Activated CD4-positive, alpha-beta T cell treated with anti-CD3 and anti-CD28 coated beads, Interleukin-2, Interleukin-6, amounts not matched to agents 100 ng/mL and 50 ng/mL, durations not matched to agents 16 hours and 8 hours (primary cell): ENCODE results near the gene SOCS1.

ENCODE experiments used
- DNase-seq: peaks from one replicate; pipeline ENCODE4 v3.0.0-alpha.2; 2020

Gene SOCS1

DNA sequence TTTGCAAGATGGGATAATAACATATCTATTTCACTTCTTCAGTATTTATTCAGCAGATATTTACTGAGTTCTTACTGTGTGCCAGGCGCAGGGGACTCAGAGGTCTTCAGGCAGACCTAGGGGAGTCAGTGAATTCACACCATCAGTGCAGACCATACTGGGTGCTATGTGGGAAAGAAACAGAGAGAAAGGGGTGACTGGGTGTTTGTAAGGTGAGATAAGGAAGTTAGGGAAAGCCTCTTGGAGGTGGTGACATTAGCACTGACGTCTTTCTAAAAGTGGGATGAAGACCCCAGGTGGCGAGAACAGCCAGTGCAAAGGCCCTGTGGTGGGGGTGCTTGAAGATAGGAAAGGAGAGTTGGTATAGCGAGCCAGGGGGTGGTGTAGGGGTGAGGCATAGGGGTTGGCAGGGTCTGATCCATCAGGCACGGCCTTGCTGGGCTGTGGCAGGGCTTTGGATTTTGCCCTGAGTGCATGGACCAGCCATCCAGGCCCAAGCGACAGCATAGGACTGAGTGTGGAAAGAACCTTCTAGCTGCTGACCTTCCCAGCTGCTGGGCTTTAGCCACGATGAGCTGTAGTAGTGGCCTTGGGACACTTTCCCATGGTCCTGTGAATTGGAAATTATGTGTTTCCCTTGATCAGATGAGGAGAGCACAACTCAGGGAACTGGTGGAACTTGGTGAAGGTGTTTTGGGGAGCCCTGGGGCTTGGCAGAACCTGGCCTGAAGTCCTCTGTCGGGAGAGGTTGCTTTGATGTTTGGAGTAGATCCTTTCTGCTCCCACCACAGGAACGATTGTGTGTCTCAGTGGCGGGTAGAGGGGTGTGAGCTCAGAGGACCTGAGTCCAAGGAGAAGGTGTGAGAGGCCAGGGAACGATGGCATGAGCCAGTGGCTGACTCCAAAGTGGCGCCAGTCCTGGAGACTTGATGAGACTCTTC, 3.9 kb upstream of the SOCS1 start:
- no peak for DNase-seq

DNA sequence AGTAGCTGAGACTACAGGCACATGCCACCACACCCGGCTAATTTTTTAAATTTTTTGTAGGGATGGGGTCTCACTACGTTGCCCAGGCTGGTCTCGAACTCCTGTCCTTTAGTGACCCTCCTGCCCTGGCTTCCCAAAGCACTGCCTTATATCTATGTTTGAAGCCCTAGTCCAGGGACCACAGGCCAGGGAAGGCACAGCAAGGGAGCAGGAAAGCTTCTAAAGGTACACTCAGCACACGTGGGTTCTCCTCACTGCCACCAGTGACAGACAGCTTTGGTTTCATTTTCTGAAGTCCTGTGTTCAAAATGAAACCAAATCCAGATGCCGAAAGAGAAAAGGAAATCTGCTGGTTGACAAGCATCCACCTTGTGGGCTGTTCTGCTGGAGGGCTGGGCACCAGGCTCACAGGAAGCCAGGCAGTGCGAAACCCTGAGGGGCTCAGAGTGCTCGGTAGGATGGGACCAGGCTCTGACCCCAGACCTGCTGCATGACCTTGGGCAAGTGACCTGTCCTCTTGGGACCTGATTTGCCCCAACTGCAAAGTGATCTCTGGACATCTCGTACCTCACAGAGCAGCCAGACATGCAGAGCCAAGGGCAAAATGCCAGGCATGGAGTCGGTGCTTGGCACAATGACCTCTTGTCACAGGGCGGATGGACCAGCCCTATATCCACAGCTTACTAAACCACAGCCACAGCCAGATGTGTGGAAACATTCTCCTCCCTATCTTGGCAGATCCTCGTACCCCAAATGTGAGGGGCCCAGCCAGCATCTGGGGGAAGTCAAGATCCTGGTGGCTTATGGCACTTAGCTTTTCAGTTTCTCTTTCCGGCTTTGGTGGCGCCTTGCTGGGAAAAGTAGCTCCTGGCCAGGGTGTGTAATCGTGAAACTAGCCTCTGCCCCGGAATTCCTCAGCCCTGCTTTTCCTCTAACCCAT, 2.8 kb upstream of the SOCS1 start:
- DNase-seq, result peak; percentile 82

DNA sequence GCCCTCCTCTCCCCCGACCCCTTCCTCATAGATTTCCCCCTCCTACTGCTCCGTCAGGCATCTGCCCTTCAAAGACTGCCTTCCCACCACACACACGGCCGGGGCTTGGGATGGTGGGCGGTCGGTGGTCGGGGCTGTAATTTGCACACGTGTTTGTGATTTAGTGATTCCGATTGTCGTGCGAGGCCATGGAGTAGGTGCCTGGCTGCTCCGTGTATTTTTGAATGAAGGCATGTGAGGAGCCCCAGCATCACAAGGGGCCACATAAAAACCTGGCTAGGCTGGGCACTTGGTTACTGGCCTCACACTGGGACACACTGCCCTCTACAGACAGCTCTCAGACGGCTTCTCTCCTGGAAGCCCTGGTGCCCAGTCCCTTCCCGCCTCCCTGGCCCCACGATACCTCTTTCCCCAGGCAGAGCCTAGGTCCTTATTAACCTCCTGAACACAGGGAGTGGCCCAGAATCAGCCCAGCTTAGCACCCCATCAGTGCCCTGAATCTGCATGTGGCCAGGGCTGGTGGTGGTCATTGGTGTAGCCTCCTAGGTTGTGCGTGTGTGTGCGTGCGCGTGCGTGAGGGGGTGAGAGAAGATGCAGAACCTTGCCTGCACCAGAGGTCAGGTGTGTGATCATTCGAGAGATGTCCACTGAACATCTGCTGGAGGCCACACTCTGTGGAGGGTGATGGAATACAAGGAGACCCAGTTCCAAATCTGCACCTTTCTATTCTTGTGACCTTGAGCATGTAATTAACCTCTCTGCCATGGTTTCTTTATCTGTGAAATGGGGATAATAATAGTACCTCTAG, 1.3 kb upstream of the SOCS1 start:
- DNase-seq, result peak; percentile 81

DNA sequence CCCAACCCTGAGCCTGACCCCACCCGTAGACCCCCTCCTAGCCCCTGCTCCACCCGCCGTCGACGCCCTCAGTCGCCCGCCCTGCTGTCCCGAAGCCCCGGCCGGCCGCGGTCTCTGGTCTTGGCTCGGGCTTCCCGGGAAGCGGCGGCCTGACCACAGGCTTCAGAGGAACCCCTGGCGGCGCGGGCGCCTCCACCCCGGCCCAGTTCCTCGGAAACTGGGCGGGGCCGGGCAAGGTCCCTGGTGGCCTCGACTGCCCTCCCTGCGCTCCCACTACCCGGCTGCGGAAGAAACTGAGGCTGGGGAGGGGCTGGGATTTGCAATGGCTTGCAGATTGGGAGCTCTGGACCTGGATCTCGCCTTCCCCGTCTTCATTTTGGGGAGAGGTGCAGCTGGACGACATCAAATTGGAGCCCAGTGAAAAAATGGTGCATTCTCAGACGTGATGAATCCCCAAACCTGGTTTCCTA, 692 bp upstream of the SOCS1 start:
- DNase-seq, result peak; percentile 53

DNA sequence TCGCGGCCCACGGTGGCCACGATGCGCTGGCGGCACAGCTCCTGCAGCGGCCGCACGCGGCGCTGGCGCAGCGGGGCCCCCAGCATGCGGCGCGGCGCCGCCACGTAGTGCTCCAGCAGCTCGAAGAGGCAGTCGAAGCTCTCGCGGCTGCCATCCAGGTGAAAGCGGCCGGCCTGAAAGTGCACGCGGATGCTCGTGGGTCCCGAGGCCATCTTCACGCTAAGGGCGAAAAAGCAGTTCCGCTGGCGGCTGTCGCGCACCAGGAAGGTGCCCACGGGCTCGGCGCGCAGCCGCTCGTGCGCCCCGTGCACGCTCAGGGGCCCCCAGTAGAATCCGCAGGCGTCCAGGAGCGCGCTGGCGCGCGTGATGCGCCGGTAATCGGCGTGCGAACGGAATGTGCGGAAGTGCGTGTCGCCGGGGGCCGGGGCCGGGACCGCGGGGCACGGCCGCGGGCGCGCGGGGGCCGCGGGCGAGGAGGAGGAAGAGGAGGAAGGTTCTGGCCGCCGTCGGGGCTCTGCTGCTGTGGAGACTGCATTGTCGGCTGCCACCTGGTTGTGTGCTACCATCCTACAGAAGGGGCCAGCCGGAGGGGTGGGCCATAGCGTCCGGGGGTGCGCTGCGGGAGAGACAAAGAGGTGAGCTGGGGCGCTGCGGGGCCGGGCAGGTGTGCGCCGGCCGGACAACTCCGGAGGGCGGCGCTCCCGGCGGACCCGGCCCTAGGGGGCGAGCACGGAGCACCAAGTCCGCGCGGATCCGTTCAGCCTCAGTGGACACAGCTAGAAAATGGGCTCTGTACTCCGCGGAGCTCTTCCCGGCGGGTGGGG, 879 bp downstream of the SOCS1 start:
- peak; percentile 67 for DNase-seq

DNA sequence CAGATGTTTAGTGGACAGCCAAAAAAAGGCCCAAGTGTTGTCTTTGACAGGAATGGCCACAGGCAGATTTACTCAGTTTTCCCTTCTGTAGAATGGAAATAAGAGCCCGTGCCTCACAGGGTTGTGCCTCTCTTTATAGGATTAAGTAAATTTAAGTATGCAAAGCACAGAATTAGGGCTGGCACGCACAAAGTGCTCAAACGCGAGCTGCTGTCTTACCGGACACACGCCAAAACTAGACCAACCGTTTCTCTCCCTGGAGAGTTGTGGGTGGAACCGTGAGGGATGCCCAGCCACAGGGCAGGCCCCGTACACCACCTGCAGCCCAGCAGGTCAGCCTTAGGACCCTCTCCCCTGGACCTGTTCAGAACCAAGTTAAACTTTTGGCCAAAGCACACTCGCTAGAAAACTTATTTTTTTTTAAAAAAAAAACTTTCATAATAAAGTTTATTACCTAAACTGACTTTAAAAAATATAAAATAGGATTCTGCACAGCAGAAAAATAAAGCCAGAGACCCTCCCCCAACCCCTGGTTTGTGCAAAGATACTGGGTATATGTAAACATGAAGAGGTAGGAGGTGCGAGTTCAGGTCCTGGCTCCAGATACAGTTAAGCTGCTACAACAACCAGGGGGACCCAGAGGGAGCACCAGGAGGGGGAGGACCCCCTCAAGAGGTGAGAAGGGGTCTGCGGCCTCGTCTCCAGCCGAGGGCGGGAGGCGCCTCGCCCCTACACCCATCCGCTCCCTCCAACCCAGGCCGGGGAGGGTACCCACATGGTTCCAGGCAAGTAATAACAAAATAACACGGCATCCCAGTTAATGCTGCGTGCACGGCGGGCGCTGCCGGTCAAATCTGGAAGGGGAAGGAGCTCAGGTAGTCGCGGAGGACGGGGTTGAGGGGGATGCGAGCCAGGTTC, 1.8 kb downstream of the SOCS1 start:
- peak; percentile 41 for DNase-seq

DNA sequence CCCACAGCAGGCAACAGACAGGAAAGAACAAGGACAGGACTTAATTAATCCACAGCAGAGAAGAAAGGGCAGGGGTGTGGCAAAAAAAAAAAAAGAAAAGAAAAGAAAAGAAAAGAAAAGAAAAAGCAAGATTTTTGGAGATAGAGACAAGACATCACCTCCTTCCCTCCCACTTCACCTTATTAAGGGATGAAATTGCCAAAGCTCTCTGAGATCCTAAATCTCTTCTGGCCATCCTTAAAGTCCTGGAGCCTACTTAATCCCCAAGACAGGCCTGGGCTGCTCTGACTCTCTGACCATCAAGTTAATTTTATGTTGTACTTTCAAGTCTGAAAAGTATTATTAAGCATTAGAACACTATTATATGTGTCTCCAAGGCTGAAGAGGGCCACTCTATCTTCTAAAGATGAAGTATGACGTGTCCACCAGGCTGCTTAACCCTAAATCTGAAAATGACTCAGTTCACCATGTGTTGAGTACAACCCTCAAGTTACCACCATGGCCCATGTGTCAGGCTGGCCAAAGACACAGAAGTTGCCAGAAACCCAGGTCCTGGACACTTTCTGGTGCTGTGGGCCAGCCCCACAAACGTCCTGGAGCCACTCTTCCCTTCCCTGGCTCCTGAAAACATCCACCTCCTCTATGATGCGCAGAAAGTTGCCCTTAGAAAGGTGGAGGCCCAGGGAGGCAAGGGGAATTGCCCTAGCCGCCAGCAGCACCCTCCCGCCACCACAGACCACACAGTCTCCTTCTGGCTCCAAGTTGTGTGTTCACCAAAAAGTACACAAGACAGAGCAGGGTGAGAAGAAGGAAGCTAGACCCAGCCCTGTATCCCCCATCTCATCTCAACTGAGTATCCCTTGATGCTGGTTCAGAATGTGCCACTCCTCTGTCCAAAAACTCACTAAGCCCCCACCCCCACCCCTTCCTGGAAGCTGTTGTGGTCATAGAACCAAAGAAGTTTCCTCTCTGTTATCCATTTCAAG, 2.7 kb downstream of the SOCS1 start:
- DNase-seq, result peak; percentile 83

DNA sequence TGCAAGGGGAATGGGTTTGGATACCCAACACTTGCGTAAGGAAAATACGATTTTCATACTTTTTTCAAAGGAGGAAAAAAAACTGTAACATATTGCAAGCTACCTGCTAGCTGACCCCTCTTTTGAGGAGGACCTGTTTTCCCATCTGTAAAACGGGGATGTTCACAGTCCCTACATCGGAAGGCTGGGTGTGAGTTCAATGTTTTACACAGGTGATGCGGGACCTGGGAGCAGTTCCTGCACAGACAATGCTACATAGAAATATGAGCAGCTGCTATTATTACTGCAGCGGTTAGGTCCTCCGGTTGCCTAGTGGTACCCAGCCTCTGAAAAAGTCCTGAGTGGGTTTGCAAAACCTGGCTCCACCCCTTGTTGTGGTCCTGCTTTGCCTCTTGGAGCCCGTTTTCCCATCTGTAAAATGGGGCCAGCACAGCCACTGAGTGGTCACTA, 3.5 kb downstream of the SOCS1 start:
- DNase-seq, result peak; percentile 42

DNA sequence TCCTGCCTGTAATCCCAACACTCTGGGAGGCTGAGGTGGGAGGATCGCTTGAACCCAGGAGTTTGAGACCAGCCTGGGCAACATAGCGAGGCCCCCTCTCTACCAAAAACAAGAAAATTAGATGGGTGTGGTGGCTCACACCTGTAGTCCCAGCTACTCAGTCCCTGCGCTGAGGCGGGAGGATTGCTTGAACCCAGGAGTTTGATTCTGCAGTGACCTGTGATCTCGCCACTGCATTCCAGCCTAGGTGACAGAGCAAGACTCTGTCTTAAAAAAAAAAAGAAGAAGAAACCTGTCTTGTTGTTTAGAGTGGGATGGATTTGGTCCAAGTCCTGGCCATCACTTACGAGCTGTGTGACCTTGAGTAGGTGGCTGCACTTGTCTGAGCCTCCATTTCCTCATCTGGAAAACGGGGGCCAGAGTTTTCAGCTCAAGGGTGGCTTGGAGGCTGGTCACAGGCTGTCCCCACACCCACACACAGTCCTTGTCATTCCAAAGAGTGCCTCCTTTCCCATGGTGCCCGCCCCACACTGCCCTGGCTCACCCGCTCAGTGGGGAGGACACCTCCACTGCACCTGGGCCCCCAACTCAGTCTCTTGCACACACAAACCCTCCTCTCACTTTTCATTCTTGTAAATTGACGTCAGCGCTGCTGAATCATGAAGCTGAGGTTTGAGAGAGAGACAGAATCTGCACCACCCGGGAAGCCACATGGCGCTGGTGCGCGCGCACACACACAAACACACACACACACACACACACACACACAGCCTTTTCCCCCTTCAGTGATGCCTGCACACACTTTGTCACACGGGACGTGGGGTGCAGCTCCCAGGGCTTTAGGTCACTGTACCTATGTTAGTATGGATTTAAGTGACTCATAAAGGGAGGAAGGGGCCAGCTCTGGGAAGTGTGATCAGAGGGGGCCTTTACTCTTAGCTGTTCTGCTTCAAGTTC, 4.2 kb downstream of the SOCS1 start:
- peak; percentile 92 for DNase-seq

DNA sequence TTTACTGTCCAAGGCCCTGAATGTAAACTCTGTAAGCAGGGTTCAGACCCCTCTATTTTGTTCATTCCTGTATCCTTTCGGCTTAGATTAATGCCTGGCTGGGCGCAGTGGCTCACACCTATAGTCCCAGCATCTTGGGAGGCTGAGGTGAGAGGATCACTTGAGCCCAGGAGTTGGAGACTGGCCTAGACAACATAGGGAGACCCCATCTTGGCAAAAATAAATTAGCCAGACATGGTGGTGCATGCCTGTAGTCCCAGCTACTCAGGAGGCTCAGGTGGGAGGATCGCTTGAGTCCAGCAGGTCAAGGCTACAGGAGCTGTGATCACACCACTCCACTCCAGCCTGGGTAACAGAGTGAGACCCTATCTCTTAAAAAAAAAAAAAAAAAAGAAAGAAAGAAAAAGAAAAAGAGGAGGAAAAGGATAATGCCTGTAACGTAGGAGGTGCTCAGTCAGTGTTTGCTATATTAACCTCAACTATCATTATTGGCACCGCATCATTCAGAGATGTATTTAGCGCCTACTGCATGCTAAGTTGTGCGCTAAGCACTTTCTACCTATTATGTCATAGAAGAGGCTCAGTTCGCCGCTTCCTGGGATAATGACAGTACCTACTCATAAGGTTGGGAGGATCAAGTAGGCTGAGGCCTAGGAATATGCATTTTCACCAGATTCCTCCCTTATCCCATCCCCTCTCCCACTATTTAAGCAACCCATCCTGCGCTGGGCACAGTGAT, 5.0 kb downstream of the SOCS1 start:
- DNase-seq, result peak; percentile 39

DNA sequence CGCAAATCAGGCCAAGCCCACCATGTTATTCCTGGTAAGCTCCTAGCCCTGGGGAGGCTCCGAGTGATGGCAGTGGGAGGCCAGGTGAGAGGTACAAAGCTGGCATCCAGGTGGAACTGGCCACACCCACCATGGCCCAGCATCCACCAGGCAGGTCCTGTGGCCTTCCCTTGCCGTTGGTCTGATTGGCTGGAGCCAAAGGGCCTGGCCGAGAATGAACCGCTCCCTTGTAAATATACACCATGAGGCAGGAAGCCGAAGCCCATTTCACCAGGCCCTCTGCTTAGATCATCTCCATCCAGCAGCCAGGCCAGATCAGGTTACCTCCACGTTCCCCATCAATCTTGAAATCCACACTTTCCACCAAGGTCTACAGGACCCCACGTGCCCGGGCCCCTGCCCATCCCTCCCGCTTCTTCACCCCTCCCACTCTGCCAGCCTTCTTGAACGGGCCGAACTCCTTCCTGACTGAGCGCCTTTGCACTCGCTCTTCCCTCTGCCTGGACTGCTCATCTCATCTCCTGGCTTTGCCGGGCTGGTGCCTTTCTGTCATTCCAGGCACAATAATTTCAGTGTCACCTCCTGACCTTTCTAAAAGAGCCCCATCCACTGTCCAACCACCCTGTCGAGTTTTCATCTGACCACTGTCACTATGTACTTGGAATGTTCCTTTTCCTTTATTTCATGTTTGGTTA, 5.8 kb downstream of the SOCS1 start:
- DNase-seq, result peak; percentile 32

DNA sequence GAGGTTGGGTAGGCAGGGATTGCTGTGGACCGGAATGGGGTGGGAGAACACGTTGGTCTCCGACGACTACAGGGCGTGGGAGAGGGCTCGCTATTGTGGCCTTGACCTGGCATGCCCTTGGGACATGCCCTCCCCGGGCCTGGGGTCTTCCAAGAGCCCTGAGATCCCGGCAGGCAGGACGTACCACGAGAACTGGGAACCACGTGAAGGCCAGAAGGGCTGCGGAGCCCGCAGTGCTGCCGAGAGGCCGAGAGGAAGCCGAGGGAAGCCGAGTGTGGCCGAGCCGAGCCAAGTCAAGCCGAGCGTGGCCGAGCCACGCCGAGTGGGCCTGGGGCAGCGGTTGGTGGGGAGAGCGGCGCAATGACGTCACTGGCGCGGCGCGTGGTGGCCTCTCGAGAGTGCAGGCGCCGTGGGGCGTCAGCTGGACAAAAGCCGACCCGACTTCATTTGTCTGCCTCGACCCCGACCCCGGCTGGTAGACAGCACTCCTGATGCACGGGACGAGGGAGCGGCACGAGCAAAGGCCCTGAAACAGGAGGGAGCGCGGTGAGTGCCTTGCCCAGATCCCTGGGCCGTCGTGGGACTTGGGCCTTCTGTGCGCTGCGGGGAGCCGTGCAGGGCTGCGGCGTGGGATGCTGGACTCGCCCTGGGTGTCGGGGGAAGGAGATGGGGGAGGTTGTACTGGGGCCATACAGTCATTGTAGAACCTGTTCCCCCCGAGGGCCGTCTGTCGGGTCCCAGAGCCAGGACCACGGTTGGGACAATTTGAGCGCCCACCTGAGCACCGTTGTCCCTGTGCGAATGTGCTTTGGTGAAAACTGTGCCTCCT, 6.6 kb downstream of the SOCS1 start:
- peak; percentile 15 for DNase-seq

DNA sequence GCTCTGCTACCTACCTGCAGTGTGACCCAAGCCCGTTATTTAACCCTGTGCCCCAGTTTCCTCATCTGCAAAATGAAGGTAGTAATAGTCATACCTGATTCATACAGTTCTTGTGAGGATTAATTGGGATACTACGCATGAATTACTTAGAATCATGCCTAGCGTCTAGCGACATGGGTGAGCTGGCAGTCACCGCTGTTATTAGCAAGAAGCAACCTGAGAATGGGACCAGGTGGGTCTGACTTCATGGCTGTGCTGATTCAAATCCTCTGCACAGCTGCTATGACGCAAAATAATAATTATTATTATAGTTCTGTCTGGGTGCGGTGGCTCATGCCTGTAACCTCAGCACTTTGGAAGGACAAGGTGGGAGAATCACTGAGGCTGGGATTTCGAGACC, 7.9 kb downstream of the SOCS1 start:
- peak; percentile 28 for DNase-seq

DNA sequence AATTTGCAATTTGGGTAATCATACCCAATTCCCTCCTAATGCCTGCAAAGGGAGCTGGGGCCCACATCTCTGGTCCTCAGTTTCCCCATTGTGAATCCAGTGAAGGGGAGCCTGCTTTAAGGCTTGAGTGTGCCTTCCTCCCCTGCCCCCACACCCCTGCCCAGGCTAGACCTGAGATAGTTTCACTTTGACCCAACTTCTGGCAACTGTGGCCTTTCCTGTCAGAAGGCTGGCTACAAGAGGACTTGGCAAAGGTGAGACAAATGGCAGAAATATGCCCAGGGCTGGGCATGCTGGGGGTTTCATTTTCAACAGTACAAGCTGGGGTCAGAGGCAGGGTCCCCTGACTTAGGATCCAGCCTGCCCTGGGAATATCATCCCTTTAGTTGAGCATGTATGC, 10.0 kb downstream of the SOCS1 start:
- DNase-seq, result peak; percentile 82

DNA sequence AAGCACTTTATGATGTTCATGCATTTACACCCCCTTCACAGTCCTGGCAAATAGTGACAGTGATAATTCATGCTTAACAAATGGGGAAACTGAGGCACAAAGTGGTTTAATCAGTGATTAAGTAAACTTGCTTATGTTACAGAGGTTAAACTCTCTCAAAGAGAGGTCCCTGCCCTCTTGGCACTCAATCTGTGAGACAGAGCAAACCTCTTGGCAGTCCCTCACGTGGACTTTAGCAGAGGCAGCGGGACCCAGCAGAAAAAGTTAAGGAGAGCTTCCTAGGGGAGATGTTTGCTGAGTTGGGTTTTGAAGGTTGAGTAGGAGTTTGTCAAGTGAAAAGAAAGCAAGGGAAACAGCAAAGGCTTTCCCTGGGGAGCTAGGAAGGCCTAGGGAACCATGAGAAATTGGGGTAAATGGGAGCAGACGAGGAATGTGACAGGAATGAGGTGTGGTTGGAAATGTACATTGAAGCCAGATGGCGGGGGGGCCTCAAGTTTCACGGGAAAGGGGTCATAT, 10.7 kb downstream of the SOCS1 start:
- DNase-seq, result no peak
